Measurements from ENCODE around the gene EIF4G1.
"Not testable (repeated sequence)": the region's sequence is repeated elsewhere in the genome, so short reads cannot be mapped to it uniquely, and the experiment has no call there.

The EIF4G1 gene

GRCh38 chr3:184314363-184314699 is at the start of gene EIF4G1:
EIF4G1 (plus strand) TSS chr3:184314606; CDS start chr3:184315797, 1,191 bp downstream.
- peak; percentile 78 to 82 for DNase-seq (ENCODE audit: low read depth in 2 of 2)

GRCh38 chr3:184267249-184267648 is 47.2 kb upstream of the EIF4G1 start:
- DNase-seq (ENCODE audit: low read depth in 2 of 2), result not testable (repeated sequence)

- no peak for DNase-seq (ENCODE audit: low read depth in 2 of 2)
These were observed 42.1 kb upstream of the EIF4G1 start for GRCh38 chr3:184272269-184272668.

- DNase-seq (ENCODE audit: low read depth in 2 of 2), result no peak
These were observed 39.1 kb upstream of the EIF4G1 start for GRCh38 chr3:184275381-184275701.

GRCh38 chr3:184275961-184276910 is 38.2 kb upstream of the EIF4G1 start, which contains the start of gene ECE2:
ECE2 (plus strand) TSS chr3:184276022; CDS start chr3:184276154, 132 bp downstream.
- no peak for DNase-seq (ENCODE audit: low read depth in 2 of 2)

GRCh38 chr3:184277366-184277765 is 37.0 kb upstream of the EIF4G1 start:
- no peak for DNase-seq (ENCODE audit: low read depth in 2 of 2)

- DNase-seq (ENCODE audit: low read depth in 2 of 2), result no peak
These were observed 31.5 kb upstream of the EIF4G1 start for GRCh38 chr3:184282941-184283340.

- DNase-seq (ENCODE audit: low read depth in 2 of 2), result no peak
These were observed 30.7 kb upstream of the EIF4G1 start for GRCh38 chr3:184283681-184284080.

- DNase-seq (ENCODE audit: low read depth in 2 of 2), result peak; percentile 13 to 23
These were observed 29.7 kb upstream of the EIF4G1 start for GRCh38 chr3:184284696-184285095.

- DNase-seq (ENCODE audit: low read depth in 2 of 2), result no peak
These were observed 24.9 kb upstream of the EIF4G1 start for GRCh38 chr3:184289426-184289938.

GRCh38 chr3:184290331-184290730 is 24.1 kb upstream of the EIF4G1 start:
- DNase-seq (ENCODE audit: low read depth in 2 of 2), result no peak

- DNase-seq (ENCODE audit: low read depth in 2 of 2), result no peak
These were observed 23.2 kb upstream of the EIF4G1 start for GRCh38 chr3:184291044-184291737.

- no peak for DNase-seq (ENCODE audit: low read depth in 2 of 2)
These were observed 22.5 kb upstream of the EIF4G1 start for GRCh38 chr3:184291738-184292445.

- DNase-seq (ENCODE audit: low read depth in 2 of 2), result no peak
These were observed 18.6 kb upstream of the EIF4G1 start for GRCh38 chr3:184295771-184296170.

GRCh38 chr3:184296616-184297015 is 17.8 kb upstream of the EIF4G1 start:
- no peak for DNase-seq (ENCODE audit: low read depth in 2 of 2)

GRCh38 chr3:184298759-184299487 is 15.5 kb upstream of the EIF4G1 start, which contains the start of gene PSMD2:
PSMD2 (plus strand) TSS chr3:184299241; CDS start chr3:184299267, 26 bp downstream.
- DNase-seq (ENCODE audit: low read depth in 2 of 2), result peak; percentile 89 to 93

GRCh38 chr3:184299488-184300377 is 14.7 kb upstream of the EIF4G1 start:
- DNase-seq (ENCODE audit: low read depth in 2 of 2), result no peak

- no peak for DNase-seq (ENCODE audit: low read depth in 2 of 2)
These were observed 14.1 kb upstream of the EIF4G1 start for GRCh38 chr3:184300378-184300720.

GRCh38 chr3:184305577-184305976 is 8.8 kb upstream of the EIF4G1 start:
- no peak for DNase-seq (ENCODE audit: low read depth in 2 of 2)

- DNase-seq (ENCODE audit: low read depth in 2 of 2), result no peak
These were observed 7.9 kb upstream of the EIF4G1 start for GRCh38 chr3:184306341-184306972.

Data from fibroblast of skin of left biceps (primary cell).